ENCODE measurements around the gene DNAI4. TPM values are rescaled to one million over a fixed set of nuclear protein-coding genes. Genes with fewer than 3 reads are reported as not detected.

DNAI4 gene
- total RNA-seq, 2 donors from 2014 or later, result 4.6 to 6.7 TPM

GRCh38 chr1:66764994-66765578 is 159.6 kb downstream of the DNAI4 start:
- Histone ChIP-seq H3K27ac (ENCODE audit: low read depth, low read length) (no peak overlapping the region), H3K9ac (ENCODE audit: extremely low read depth, low read length, poor library complexity, severe bottlenecking) (no peak overlapping the region), H3K4me3 (ENCODE audit: low read length) (no peak overlapping the region), H3K9me3 (ENCODE audit: control insufficient read depth, low read length) (no peaks in the 10 kb centered on the region), H3K27me3 (ENCODE audit: control insufficient read depth, insufficient read depth, low read length, poor library complexity, severe bottlenecking) (no peaks in the 10 kb centered on the region), H3K36me3 (ENCODE audit: control insufficient read depth, insufficient read depth, low read length) (no peaks in the 10 kb centered on the region), H3K4me1 (ENCODE audit: control insufficient read depth, insufficient read depth, low read length) (no peaks in the 10 kb centered on the region)
- no peaks in the 10 kb centered on the region for H3K36me3 Mint-ChIP-seq (ENCODE audit: low read depth)
- no peaks in the 10 kb centered on the region for H3K4me1 Mint-ChIP-seq
- WGBS, 2 experiments (ENCODE audit: insufficient coverage in 1 of 2, insufficient read length in 1 of 2), result 40% methylated on average over 3 of the region's 3 CpGs; no CpG with 5 or more reads in 1 of the 2 experiments
- peaks cover 4% of the 10 kb centered on the region for H3K9me3 Mint-ChIP-seq
- no peak overlapping the region for H3K4me3 Mint-ChIP-seq
- peak; percentile 69 for DNase-seq
- no peaks in the 10 kb centered on the region for H3K27me3 Mint-ChIP-seq (ENCODE audit: insufficient read depth)
- peak; percentile 86 for TF ChIP-seq CTCF (conservative IDR thresholded peaks at IDR 0.05)
- no peak overlapping the region for H3K27ac Mint-ChIP-seq

Other genes with a start within 250 kb of the DNAI4 start
- 1 to 10 TPM; 1.2 to 8.3 TPM for gene DYNLT5, start 172.4 kb downstream of the DNAI4 start, total RNA-seq
- not detected for gene INSL5, start 123.6 kb downstream of the DNAI4 start, total RNA-seq
- gene MIER1, start 134 bp upstream of the DNAI4 start, total RNA-seq, result 10 to 100 TPM; 29.1 to 35.4 TPM
- gene SLC35D1, start 129.3 kb upstream of the DNAI4 start, total RNA-seq, result 1 to 10 TPM; 5.5 to 5.9 TPM
- not detected for gene C1orf141, start 210.1 kb upstream of the DNAI4 start, total RNA-seq
- gene IL23R, start 241.6 kb upstream of the DNAI4 start, total RNA-seq, result not detected